IPS DF 4.7 (cell line): ENCODE measurements around the gene PITPNM3.

ENCODE experiments used
- DNase-seq: peaks from one replicate; pipeline ENCODE4 v3.0.0-alpha.2; 2013; ENCODE audit warnings: low spot score; ENCODE audit errors: extremely low read depth

Gene PITPNM3

GRCh38 chr17:6463616-6464445 lies 92.5 kb downstream of the PITPNM3 start:
- DNase-seq = no peak

GRCh38 chr17:6462692-6463091 lies 93.7 kb downstream of the PITPNM3 start:
- no peak for DNase-seq

- DNase-seq = no peak
Measured at GRCh38 chr17:6461792-6462524, 94.4 kb downstream of the PITPNM3 start.

- DNase-seq = no peak
Measured at GRCh38 chr17:6461246-6461645, 95.1 kb downstream of the PITPNM3 start.

GRCh38 chr17:6460531-6461161 lies 95.7 kb downstream of the PITPNM3 start:
- DNase-seq = no peak

- no peak for DNase-seq
Measured at GRCh38 chr17:6458460-6458950, 97.8 kb downstream of the PITPNM3 start.

- DNase-seq = no peak
Measured at GRCh38 chr17:6457688-6458459, 98.5 kb downstream of the PITPNM3 start.

GRCh38 chr17:6456914-6457687 lies 99.3 kb downstream of the PITPNM3 start:
- DNase-seq = no peak

- DNase-seq = no peak
Measured at GRCh38 chr17:6456321-6456720, 100.0 kb downstream of the PITPNM3 start.

- no peak for DNase-seq
Measured at GRCh38 chr17:6455321-6455705, 101.0 kb downstream of the PITPNM3 start.

GRCh38 chr17:6454495-6455320 lies 101.6 kb downstream of the PITPNM3 start:
- DNase-seq = no peak

GRCh38 chr17:6453279-6454024 lies 102.9 kb downstream of the PITPNM3 start:
- DNase-seq = no peak

GRCh38 chr17:6452471-6453266 lies 103.7 kb downstream of the PITPNM3 start:
- DNase-seq = no peak

- DNase-seq = no peak
Measured at GRCh38 chr17:6450926-6451832, 105.2 kb downstream of the PITPNM3 start.

- no peak for DNase-seq
Measured at GRCh38 chr17:6449307-6449706, 107.0 kb downstream of the PITPNM3 start.

- DNase-seq = no peak
Measured at GRCh38 chr17:6448473-6448872, 107.9 kb downstream of the PITPNM3 start.

- no peak for DNase-seq
Measured at GRCh38 chr17:6446516-6447100, 109.7 kb downstream of the PITPNM3 start.
